WTC11 (cell line): ENCODE measurements around the gene FBXO48.

ENCODE experiments used
- TEAD4 ChIP-seq: sonication (generic); formaldehyde crosslinking; IDR thresholded peaks from 2 replicates; pipeline ENCODE4 v1.8.0; 2022; ENCODE audit warnings: mild to moderate bottlenecking, missing genetic modification reagents
- TF ChIP-seq, protein P1 (sequence below): fragments of 200-600 bp; IDR thresholded peaks from 2 replicates; pipeline ENCODE4 v1.8.0; 2022; ENCODE audit warnings: antibody characterized with exemption

DNA sequence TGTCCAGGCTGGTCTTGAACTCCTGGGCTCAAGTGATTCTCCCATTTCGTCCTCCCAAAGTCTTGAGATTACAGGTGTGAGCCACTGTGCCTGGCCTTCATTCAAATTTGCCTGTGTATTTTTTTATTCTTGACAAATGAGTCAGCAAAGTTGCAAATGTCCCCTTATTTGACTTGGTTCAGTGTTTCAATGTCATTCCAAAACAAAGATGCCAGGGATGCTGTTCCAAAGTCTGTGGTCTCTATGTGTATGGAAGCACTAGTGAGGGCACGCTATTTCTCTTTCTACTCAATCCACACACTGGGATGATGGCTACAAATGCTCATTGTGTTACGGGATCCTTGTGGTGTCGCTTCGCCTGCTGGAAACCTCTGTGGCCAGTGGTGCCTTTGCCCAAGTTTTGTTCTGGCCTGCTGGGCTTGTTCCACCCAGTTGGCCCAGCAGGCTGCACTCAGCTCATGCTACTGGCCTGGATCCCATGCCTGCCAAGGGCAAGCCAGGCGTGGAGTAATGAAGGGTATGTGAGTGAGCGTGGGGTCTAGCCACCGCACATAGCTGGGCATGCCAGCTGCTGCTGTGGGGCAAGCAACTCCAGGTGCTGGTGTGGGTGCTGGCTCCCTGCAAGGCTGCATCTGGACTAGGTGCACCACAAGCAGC, 35.6 kb downstream of the FBXO48 start:
- no peak for TF ChIP-seq TEAD4
- TF ChIP-seq, protein P1, sequence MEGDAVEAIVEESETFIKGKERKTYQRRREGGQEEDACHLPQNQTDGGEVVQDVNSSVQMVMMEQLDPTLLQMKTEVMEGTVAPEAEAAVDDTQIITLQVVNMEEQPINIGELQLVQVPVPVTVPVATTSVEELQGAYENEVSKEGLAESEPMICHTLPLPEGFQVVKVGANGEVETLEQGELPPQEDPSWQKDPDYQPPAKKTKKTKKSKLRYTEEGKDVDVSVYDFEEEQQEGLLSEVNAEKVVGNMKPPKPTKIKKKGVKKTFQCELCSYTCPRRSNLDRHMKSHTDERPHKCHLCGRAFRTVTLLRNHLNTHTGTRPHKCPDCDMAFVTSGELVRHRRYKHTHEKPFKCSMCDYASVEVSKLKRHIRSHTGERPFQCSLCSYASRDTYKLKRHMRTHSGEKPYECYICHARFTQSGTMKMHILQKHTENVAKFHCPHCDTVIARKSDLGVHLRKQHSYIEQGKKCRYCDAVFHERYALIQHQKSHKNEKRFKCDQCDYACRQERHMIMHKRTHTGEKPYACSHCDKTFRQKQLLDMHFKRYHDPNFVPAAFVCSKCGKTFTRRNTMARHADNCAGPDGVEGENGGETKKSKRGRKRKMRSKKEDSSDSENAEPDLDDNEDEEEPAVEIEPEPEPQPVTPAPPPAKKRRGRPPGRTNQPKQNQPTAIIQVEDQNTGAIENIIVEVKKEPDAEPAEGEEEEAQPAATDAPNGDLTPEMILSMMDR: no peak
